ENCODE measurements around the gene LRP2.

DNA sequence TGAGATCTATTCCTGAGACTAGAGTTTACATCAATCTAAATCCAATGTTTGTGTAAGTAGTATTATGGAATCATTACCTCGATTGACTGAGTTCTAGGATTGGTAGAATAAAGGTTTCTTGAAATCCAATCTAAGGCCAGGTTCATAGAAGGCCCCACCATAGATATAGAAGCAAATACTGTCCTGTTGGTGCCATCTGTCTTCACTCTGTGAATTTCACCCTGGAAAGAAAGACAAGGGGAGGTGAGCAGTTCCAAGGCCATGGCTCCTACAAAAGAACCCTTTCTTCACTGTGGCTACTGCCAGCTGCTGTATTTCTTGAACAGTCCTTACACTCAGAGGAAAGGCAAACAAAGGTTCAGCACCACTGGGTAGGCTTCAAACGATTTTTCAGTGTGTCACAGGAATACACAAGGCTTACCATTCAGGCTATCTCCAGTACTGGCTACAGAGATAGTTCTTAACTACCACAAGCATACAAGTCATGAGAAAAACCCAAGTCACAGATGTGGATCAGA lies 137.0 kb downstream of the LRP2 start:
- TF ChIP-seq, protein P1, sequence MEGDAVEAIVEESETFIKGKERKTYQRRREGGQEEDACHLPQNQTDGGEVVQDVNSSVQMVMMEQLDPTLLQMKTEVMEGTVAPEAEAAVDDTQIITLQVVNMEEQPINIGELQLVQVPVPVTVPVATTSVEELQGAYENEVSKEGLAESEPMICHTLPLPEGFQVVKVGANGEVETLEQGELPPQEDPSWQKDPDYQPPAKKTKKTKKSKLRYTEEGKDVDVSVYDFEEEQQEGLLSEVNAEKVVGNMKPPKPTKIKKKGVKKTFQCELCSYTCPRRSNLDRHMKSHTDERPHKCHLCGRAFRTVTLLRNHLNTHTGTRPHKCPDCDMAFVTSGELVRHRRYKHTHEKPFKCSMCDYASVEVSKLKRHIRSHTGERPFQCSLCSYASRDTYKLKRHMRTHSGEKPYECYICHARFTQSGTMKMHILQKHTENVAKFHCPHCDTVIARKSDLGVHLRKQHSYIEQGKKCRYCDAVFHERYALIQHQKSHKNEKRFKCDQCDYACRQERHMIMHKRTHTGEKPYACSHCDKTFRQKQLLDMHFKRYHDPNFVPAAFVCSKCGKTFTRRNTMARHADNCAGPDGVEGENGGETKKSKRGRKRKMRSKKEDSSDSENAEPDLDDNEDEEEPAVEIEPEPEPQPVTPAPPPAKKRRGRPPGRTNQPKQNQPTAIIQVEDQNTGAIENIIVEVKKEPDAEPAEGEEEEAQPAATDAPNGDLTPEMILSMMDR (IDR thresholded peaks at IDR 0.05): no peak
- no peak for TF ChIP-seq POLR2A (IDR thresholded peaks at IDR 0.05)

Measured in lower leg skin (tissue), 3 donors.